OCI-LY1 (cell line): Measurements from ENCODE around the gene SCAF8.

Experiments used
- H2AFZ ChIP-seq: fragments of 200-600 bp; sonication (generic), shearing (Covaris generic); 2 replicates; pipeline ENCODE4 v1.6.0; 2014; ENCODE audit warnings: antibody characterized with exemption, mild to moderate bottlenecking, low read length
- H3F3A ChIP-seq: fragments of 200-600 bp; sonication (generic), shearing (Covaris generic); 2 replicates; pipeline ENCODE4 v1.6.0; 2014; ENCODE audit warnings: mild to moderate bottlenecking, antibody characterized with exemption, low read length, moderate library complexity; ENCODE audit not compliant: insufficient read depth
- H3K27ac ChIP-seq: fragments of 200-600 bp; sonication (generic); 2 replicates; pipeline ENCODE4 v1.5.1; 2014; ENCODE audit warnings: low read length, mixed run types, mild to moderate bottlenecking, low read depth; ENCODE audit not compliant: poor library complexity, severe bottlenecking
- H3K27me3 ChIP-seq: fragments of 200-600 bp; sonication (generic); 2 replicates; pipeline ENCODE4 v1.6.0; 2014; ENCODE audit warnings: antibody characterized with exemption, mild to moderate bottlenecking, low read length, moderate library complexity; ENCODE audit not compliant: insufficient read depth
- H3K36me3 ChIP-seq: fragments of 200-600 bp; sonication (generic); 2 replicates; pipeline ENCODE4 v1.6.1; 2014; ENCODE audit warnings: mild to moderate bottlenecking, antibody characterized with exemption, low read length, moderate library complexity, mixed read lengths; ENCODE audit not compliant: insufficient read depth
- H3K4me1 ChIP-seq: fragments of 200-600 bp; sonication (generic); 2 replicates; pipeline ENCODE4 v1.5.1; 2014; ENCODE audit warnings: mild to moderate bottlenecking, low read length, moderate library complexity; ENCODE audit not compliant: insufficient read depth, severe bottlenecking
- H3K4me2 ChIP-seq: fragments of 200-600 bp; sonication (generic), shearing (Covaris generic); 2 replicates; pipeline ENCODE4 v1.6.1; 2014; ENCODE audit warnings: low read length
- H3K4me3 ChIP-seq: fragments of 200-600 bp; sonication (generic); 2 replicates; pipeline ENCODE4 v1.5.1; 2014; ENCODE audit warnings: low read length, low read depth, mild to moderate bottlenecking, mixed read lengths; ENCODE audit not compliant: poor library complexity, severe bottlenecking
- H3K79me2 ChIP-seq: fragments of 200-600 bp; shearing (Covaris generic); 2 replicates; pipeline ENCODE4 v1.6.1; 2016; ENCODE audit warnings: mixed run types, low read length, mixed read lengths; ENCODE audit not compliant: insufficient read depth
- H3K9ac ChIP-seq: fragments of 200-600 bp; sonication (generic), shearing (Covaris generic); 2 replicates; pipeline ENCODE4 v1.6.1; 2014; ENCODE audit warnings: mild to moderate bottlenecking, low read length, mixed read lengths
- H3K9me2 ChIP-seq: fragments of 200-600 bp; sonication (generic), shearing (Covaris generic); 2 replicates; pipeline ENCODE4 v1.6.1; 2014; ENCODE audit warnings: low read depth, mild to moderate bottlenecking, low read length, mixed read lengths
- H3K9me3 ChIP-seq: fragments of 200-600 bp; shearing (Covaris generic); 2 replicates; pipeline ENCODE4 v1.6.1; 2014; ENCODE audit warnings: low read length, mixed read lengths
- H4K20me1 ChIP-seq: fragments of 200-600 bp; sonication (generic), shearing (Covaris generic); 2 replicates; pipeline ENCODE4 v1.6.0; 2016; ENCODE audit warnings: mild to moderate bottlenecking, low read length; ENCODE audit not compliant: insufficient read depth
- CTCF ChIP-seq: fragments of 200-600 bp; sonication (generic), shearing (Covaris generic); IDR thresholded peaks from 2 replicates; pipeline ENCODE4 v1.5.1; 2017; ENCODE audit warnings: mild to moderate bottlenecking, antibody characterized with exemption, low read length, moderate library complexity, mixed read lengths
- EZH2 ChIP-seq: fragments of 200-600 bp; sonication (generic), shearing (Covaris generic); IDR thresholded peaks from 2 replicates; pipeline ENCODE4 v1.8.0; 2017; ENCODE audit warnings: borderline replicate concordance, mixed run types, mild to moderate bottlenecking, antibody characterized with exemption, low read length, moderate library complexity, mixed read lengths

SCAF8 gene

GRCh38 chr6:154752022-154752421 is 18.8 kb downstream of the SCAF8 start:
- Histone ChIP-seq H3K4me3 (no peak overlapping the region), H4K20me1 (peaks cover 6% of the 10 kb centered on the region; the same call in 1 of the 2 replicates), H3K4me1 (peaks cover 7% of the 10 kb centered on the region), H3K9me2 (no peaks in the 10 kb centered on the region), H3K9ac (no peak overlapping the region), H3K4me2 (no peak overlapping the region), H3F3A (no peaks in the 10 kb centered on the region), H3K27me3 (no peaks in the 10 kb centered on the region), H3K36me3 (peaks cover 13% of the 10 kb centered on the region; the same call in 1 of the 2 replicates), H3K79me2 (peaks cover 97% of the 10 kb centered on the region), H3K27ac (no peak overlapping the region), H2AFZ (no peak overlapping the region), H3K9me3 (no peaks in the 10 kb centered on the region)
- no peak for TF ChIP-seq EZH2
- no peak for TF ChIP-seq CTCF

- Histone ChIP-seq H2AFZ (no peak overlapping the region), H3K9me3 (no peaks in the 10 kb centered on the region), H3K4me3 (no peak overlapping the region), H3K79me2 (peaks cover 97% of the 10 kb centered on the region), H3K4me1 (no peaks in the 10 kb centered on the region), H3K4me2 (no peak overlapping the region), H3K27me3 (no peaks in the 10 kb centered on the region), H3K9me2 (no peaks in the 10 kb centered on the region), H4K20me1 (peaks cover 6% of the 10 kb centered on the region; the same call in 1 of the 2 replicates), H3K27ac (no peak overlapping the region), H3K9ac (no peak overlapping the region), H3F3A (no peaks in the 10 kb centered on the region), H3K36me3 (peaks cover 24% of the 10 kb centered on the region)
- TF ChIP-seq EZH2, result no peak
- TF ChIP-seq CTCF, result no peak
These were observed 20.9 kb downstream of the SCAF8 start for GRCh38 chr6:154754152-154754551.

- peaks cover 96% of the 10 kb centered on the region for H3K79me2 ChIP-seq
- no peak overlapping the region for H2AFZ ChIP-seq
- no peaks in the 10 kb centered on the region for H3K9me3 ChIP-seq
- H3K27ac ChIP-seq, result no peak overlapping the region
- H3K36me3 ChIP-seq, result peaks cover 25% of the 10 kb centered on the region
- TF ChIP-seq CTCF, result no peak
- TF ChIP-seq EZH2, result no peak
- no peaks in the 10 kb centered on the region for H3K4me1 ChIP-seq
- no peak overlapping the region for H3K4me3 ChIP-seq
- no peak overlapping the region for H3K9ac ChIP-seq
- H3K4me2 ChIP-seq, result no peak overlapping the region
- peaks cover 3% of the 10 kb centered on the region; the same call in 1 of the 2 replicates for H4K20me1 ChIP-seq
- H3K27me3 ChIP-seq, result no peaks in the 10 kb centered on the region
- H3K9me2 ChIP-seq, result no peaks in the 10 kb centered on the region
- H3F3A ChIP-seq, result no peaks in the 10 kb centered on the region
These were observed 24.3 kb downstream of the SCAF8 start for GRCh38 chr6:154757352-154758050.
